Measurements from ENCODE around the gene SWAP70. TPM values are rescaled to one million over a fixed set of nuclear protein-coding genes. Genes with fewer than 3 reads are reported as not detected.

The SWAP70 gene
- total and polyA plus RNA-seq, 2 of the 13 experiments (the other 11 are each of a cell fraction or from before 2014, with no cell fraction given), result 4.6 to 8.7 TPM

DNA sequence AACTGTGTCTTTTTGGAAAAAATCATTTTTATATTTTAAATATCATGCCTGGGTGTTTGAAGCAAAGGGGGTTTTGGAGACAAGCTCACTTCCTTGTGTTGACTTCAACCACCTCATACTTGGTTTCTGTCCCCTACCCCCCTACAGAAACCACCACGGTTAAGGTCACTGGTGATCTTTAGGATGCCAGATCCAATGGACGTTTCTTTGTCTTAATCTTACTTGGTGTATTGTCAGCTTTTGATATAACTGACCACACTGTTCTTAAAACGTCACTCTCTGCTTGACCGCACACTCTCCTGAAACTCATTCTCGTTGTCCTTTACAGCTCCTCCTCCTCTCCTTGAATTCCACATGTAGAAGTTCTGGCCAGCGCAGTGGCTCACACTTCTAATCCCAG lies 34.8 kb upstream of the SWAP70 start:
- no peak overlapping the region for H3K4me3 ChIP-seq (replicated peaks in 1 of 3; ENCODE audit: insufficient read depth in 1 of 3, low read depth in 2 of 3, low read length in 3 of 3)
- no peaks in the 10 kb centered on the region for H3K79me2 ChIP-seq (ENCODE audit: insufficient read depth, low read length)
- in situ Hi-C loops (cut with HindIII; ENCODE audit: extremely low pct_ligation_motif_present, low pct_unique_long_range_greater_than_20kb) (no loop called here), intact Hi-C loops (cut with micrococcal nuclease; ENCODE audit: unreplicated experiment) (no loop called here)
- no peaks in the 10 kb centered on the region for H3K4me1 ChIP-seq (ENCODE audit: insufficient read depth, low read length)
- H3K9me3 ChIP-seq (ENCODE audit: low read length), result no peaks in the 10 kb centered on the region
- FAIRE-seq (no peak), ATAC-seq (no peak), DNase-seq (ENCODE audit: low spot score) (no peak)
- H3K27me3 ChIP-seq (ENCODE audit: control insufficient read depth in 1 of 2, insufficient read depth in 2 of 2, low read length in 2 of 2), result peaks cover 0 to 16% of the 10 kb centered on the region in 2 experiments; a peak in 2 of 5 replicates
- ChIA-PET CTCF (ENCODE audit: low intra/inter-chr PET ratio, low total read pairs) (no interaction called here), POLR2A (no interaction called here)
- 45% methylated on average over 6 of the region's 6 CpGs for WGBS (ENCODE audit: low lambda C conversion rate)
- H4K20me1 ChIP-seq (ENCODE audit: insufficient read depth, low read length), result no peaks in the 10 kb centered on the region
- no peak overlapping the region for H3K9ac ChIP-seq (ENCODE audit: insufficient read depth, low read depth, low read length)
- no peak overlapping the region for H3K27ac ChIP-seq (ENCODE audit: extremely low read length, insufficient read depth, low read length)
- no peaks in the 10 kb centered on the region for H3K36me3 ChIP-seq (replicated peaks in 1 of 2; ENCODE audit: control insufficient read depth in 1 of 2, insufficient read depth in 2 of 2, low read length in 2 of 2)
- no TSS peak for BruUV-seq (replicated peaks)
- H3K4me2 ChIP-seq (ENCODE audit: low read depth, low read length), result no peak overlapping the region
- no peak for TF ChIP-seq ZNF510 (CRISPR knock-in tag; IDR thresholded peaks at IDR 0.05; ENCODE audit: low read depth)
- TF ChIP-seq PTBP1 (IDR thresholded peaks at IDR 0.05; ENCODE audit: low read depth, low read length, poor library complexity, severe bottlenecking), result no peak
- no peak overlapping the region for H2AFZ ChIP-seq (ENCODE audit: low read length)

DNA sequence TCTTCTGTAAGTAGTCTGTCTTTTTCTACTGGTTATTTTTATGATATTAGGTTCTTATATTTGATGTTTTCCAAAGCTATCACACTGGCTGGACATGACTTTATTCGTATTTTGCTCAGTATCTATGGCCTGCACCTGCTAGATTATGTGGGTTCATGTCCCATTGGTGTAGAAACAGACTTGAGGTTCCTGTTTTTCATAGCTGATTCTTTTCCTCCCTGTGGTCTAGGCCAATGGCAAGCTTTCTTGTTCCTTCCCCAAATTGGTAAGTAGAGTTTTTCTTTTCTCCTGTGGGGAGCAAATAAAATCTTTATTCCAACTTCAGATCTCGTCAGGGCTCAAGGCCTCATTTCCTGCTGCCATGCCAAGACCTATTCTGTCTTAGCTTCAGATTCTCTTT lies 30.2 kb upstream of the SWAP70 start:
- DNase-seq (ENCODE audit: low spot score) (no peak), ATAC-seq (no peak), FAIRE-seq (no peak)
- no peak overlapping the region for H2AFZ ChIP-seq (ENCODE audit: low read length)
- no peak overlapping the region for H3K4me3 ChIP-seq (replicated peaks in 1 of 3; ENCODE audit: insufficient read depth in 1 of 3, low read depth in 2 of 3, low read length in 3 of 3)
- in situ Hi-C loops (cut with HindIII; ENCODE audit: extremely low pct_ligation_motif_present, low pct_unique_long_range_greater_than_20kb), result no loop called here
- no peaks in the 10 kb centered on the region for H4K20me1 ChIP-seq (ENCODE audit: insufficient read depth, low read length)
- H3K79me2 ChIP-seq (ENCODE audit: insufficient read depth, low read length), result no peaks in the 10 kb centered on the region
- H3K9me3 ChIP-seq (ENCODE audit: low read length), result no peaks in the 10 kb centered on the region
- BruUV-seq (replicated peaks), result no TSS peak
- POLR2A ChIA-PET, result interaction anchor here (0.9 kb wide), 1 partner anchor 20 kb away, joined by 4 read pairs; no protein-coding TSS in a partner anchor
- CTCF ChIA-PET (ENCODE audit: low intra/inter-chr PET ratio, low total read pairs), result no interaction called here
- H3K27me3 ChIP-seq (ENCODE audit: control insufficient read depth in 1 of 2, insufficient read depth in 2 of 2, low read length in 2 of 2), result peaks cover 0 to 3% of the 10 kb centered on the region in 2 experiments; a peak in 2 of 5 replicates
- no peaks in the 10 kb centered on the region for H3K4me1 ChIP-seq (ENCODE audit: insufficient read depth, low read length)
- intact Hi-C loops (cut with micrococcal nuclease; ENCODE audit: unreplicated experiment), result no loop called here
- H3K27ac ChIP-seq (ENCODE audit: extremely low read length, insufficient read depth, low read length), result no peak overlapping the region
- no peak overlapping the region for H3K4me2 ChIP-seq (ENCODE audit: low read depth, low read length)
- WGBS (ENCODE audit: low lambda C conversion rate), result 4% methylated on average over 2 of the region's 2 CpGs
- no peaks in the 10 kb centered on the region for H3K36me3 ChIP-seq (replicated peaks in 1 of 2; ENCODE audit: control insufficient read depth in 1 of 2, insufficient read depth in 2 of 2, low read length in 2 of 2)
- H3K9ac ChIP-seq (ENCODE audit: insufficient read depth, low read depth, low read length), result no peak overlapping the region
- TF ChIP-seq ZNF878 (CRISPR knock-in tag; IDR thresholded peaks at IDR 0.05) (no peak), RFXANK (CRISPR knock-in tag; IDR thresholded peaks at IDR 0.05) (no peak), SKI (IDR thresholded peaks at IDR 0.05; ENCODE audit: partially characterized antibody) (no peak)
- TF ChIP-seq, protein P1, sequence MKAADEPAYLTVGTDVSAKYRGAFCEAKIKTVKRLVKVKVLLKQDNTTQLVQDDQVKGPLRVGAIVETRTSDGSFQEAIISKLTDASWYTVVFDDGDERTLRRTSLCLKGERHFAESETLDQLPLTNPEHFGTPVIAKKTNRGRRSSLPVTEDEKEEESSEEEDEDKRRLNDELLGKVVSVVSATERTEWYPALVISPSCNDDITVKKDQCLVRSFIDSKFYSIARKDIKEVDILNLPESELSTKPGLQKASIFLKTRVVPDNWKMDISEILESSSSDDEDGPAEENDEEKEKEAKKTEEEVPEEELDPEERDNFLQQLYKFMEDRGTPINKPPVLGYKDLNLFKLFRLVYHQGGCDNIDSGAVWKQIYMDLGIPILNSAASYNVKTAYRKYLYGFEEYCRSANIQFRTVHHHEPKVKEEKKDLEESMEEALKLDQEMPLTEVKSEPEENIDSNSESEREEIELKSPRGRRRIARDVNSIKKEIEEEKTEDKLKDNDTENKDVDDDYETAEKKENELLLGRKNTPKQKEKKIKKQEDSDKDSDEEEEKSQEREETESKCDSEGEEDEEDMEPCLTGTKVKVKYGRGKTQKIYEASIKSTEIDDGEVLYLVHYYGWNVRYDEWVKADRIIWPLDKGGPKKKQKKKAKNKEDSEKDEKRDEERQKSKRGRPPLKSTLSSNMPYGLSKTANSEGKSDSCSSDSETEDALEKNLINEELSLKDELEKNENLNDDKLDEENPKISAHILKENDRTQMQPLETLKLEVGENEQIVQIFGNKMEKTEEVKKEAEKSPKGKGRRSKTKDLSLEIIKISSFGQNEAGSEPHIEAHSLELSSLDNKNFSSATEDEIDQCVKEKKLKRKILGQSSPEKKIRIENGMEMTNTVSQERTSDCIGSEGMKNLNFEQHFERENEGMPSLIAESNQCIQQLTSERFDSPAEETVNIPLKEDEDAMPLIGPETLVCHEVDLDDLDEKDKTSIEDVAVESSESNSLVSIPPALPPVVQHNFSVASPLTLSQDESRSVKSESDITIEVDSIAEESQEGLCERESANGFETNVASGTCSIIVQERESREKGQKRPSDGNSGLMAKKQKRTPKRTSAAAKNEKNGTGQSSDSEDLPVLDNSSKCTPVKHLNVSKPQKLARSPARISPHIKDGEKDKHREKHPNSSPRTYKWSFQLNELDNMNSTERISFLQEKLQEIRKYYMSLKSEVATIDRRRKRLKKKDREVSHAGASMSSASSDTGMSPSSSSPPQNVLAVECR (CRISPR knock-in tag; IDR thresholded peaks at IDR 0.05; ENCODE audit: borderline replicate concordance), result no peak
- TF ChIP-seq, protein P2, sequence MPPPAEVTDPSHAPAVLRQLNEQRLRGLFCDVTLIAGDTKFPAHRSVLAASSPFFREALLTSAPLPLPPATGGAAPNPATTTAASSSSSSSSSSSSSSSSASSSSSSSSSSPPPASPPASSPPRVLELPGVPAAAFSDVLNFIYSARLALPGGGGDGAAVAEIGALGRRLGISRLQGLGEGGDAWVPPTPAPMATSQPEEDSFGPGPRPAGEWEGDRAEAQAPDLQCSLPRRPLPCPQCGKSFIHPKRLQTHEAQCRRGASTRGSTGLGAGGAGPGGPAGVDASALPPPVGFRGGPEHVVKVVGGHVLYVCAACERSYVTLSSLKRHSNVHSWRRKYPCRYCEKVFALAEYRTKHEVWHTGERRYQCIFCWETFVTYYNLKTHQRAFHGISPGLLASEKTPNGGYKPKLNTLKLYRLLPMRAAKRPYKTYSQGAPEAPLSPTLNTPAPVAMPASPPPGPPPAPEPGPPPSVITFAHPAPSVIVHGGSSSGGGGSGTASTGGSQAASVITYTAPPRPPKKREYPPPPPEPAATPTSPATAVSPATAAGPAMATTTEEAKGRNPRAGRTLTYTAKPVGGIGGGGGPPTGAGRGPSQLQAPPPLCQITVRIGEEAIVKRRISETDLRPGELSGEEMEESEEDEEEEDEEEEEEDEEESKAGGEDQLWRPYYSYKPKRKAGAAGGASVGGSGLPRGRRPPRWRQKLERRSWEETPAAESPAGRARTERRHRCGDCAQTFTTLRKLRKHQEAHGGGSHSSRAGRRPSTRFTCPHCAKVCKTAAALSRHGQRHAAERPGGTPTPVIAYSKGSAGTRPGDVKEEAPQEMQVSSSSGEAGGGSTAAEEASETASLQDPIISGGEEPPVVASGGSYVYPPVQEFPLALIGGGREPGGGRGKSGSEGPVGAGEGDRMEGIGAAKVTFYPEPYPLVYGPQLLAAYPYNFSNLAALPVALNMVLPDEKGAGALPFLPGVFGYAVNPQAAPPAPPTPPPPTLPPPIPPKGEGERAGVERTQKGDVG (CRISPR knock-in tag; IDR thresholded peaks at IDR 0.05; ENCODE audit: borderline replicate concordance), result no peak
- TF ChIP-seq, protein P3, sequence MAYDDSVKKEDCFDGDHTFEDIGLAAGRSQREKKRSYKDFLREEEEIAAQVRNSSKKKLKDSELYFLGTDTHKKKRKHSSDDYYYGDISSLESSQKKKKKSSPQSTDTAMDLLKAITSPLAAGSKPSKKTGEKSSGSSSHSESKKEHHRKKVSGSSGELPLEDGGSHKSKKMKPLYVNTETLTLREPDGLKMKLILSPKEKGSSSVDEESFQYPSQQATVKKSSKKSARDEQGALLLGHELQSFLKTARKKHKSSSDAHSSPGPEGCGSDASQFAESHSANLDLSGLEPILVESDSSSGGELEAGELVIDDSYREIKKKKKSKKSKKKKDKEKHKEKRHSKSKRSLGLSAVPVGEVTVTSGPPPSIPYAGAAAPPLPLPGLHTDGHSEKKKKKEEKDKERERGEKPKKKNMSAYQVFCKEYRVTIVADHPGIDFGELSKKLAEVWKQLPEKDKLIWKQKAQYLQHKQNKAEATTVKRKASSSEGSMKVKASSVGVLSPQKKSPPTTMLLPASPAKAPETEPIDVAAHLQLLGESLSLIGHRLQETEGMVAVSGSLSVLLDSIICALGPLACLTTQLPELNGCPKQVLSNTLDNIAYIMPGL (CRISPR knock-in tag; IDR thresholded peaks at IDR 0.05; ENCODE audit: borderline replicate concordance in 1 of 2, low read depth in 1 of 2), result no peak
